Esophagus squamous epithelium (tissue), 4 donors: Measurements from ENCODE around the gene TMEM200C.

Experiments used
- POLR2A ChIP-seq, 4 donors: fragments of 450-650 bp; IDR thresholded peaks; one replicate each; pipeline ENCODE4 v1.6.1; 2017; ENCODE audit warnings: antibody characterized with exemption in 4 of 4, mild to moderate bottlenecking in 4 of 4, moderate library complexity in 3 of 4
- TF ChIP-seq, protein P1 (sequence below), 6 experiments: fragments of 450-650 bp in 4 of 6; fragments of 200-600 bp in 2 of 6; sonication (generic) in 2 of 6; IDR thresholded peaks; one replicate each; pipeline ENCODE4 v1.5.1; 2016 to 2019; ENCODE audit warnings: antibody characterized with exemption in 6 of 6, mild to moderate bottlenecking in 4 of 6, moderate library complexity in 4 of 6

DNA sequence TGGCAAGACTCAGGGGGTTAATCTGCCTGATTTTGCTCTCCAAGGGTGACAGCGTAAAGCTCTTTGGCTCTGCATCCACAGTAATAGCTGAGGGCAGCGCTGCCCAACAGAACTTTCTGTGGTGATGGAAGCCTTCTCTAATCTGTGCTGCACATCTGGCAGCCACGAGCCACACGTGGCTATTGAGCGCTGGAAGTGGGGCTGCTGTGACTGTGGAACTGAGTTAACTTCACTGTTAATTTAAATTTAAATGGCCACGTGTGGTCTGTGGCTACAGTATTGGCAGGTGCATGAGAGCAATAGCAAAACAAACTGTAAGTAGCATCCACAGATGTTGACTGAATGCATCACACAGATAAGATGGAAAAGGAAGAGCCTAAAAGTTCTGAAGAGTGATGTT, 47.3 kb upstream of the TMEM200C start:
- TF ChIP-seq, protein P1, sequence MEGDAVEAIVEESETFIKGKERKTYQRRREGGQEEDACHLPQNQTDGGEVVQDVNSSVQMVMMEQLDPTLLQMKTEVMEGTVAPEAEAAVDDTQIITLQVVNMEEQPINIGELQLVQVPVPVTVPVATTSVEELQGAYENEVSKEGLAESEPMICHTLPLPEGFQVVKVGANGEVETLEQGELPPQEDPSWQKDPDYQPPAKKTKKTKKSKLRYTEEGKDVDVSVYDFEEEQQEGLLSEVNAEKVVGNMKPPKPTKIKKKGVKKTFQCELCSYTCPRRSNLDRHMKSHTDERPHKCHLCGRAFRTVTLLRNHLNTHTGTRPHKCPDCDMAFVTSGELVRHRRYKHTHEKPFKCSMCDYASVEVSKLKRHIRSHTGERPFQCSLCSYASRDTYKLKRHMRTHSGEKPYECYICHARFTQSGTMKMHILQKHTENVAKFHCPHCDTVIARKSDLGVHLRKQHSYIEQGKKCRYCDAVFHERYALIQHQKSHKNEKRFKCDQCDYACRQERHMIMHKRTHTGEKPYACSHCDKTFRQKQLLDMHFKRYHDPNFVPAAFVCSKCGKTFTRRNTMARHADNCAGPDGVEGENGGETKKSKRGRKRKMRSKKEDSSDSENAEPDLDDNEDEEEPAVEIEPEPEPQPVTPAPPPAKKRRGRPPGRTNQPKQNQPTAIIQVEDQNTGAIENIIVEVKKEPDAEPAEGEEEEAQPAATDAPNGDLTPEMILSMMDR (IDR thresholded peaks at IDR 0.05), result no peak
- no peak for TF ChIP-seq POLR2A (IDR thresholded peaks at IDR 0.05)
